Kidney epithelial cell (primary cell): Measurements from ENCODE around the gene PLSCR1. TPM values are rescaled to one million over a fixed set of nuclear protein-coding genes. Genes with fewer than 3 reads are reported as not detected.

Experiments used
- DNase-seq: peaks from one replicate; pipeline ENCODE4 v3.0.0-alpha.2; 2010; ENCODE audit warnings: low read depth
- H3K27me3 ChIP-seq: 2 replicates; pipeline ENCODE4 v1.6.0; 2011; ENCODE audit warnings: low read length; ENCODE audit not compliant: control insufficient read depth, insufficient read depth
- H3K36me3 ChIP-seq: 2 replicates; pipeline ENCODE4 v1.5.1; 2011; ENCODE audit warnings: low read length; ENCODE audit not compliant: control insufficient read depth, insufficient read depth
- H3K4me3 ChIP-seq: 2 replicates; pipeline ENCODE4 v1.5.1; 2011; ENCODE audit warnings: low read depth, mild to moderate bottlenecking, control low read depth, low read length
- CTCF ChIP-seq: IDR thresholded peaks from 2 replicates; pipeline ENCODE4 v1.5.1; 2011; ENCODE audit warnings: mild to moderate bottlenecking, moderate library complexity, low read length, control low read depth, inconsistent platforms; ENCODE audit not compliant: insufficient read depth, poor library complexity, severe bottlenecking
- total RNA-seq: library from RNA; depleted of rRNA; stranded (reverse); fragments of >200 nt; gene quantifications from 2 replicates; pipeline ENCODE4 v1.2.3, GENCODE V29; 2015

Gene PLSCR1
- total RNA-seq, 1 donor from 2014 or later: 235 TPM

- H3K27me3 ChIP-seq: no peaks in the 10 kb centered on the region
- H3K36me3 ChIP-seq: no peaks in the 10 kb centered on the region
- DNase-seq: no peak
- H3K4me3 ChIP-seq: no peak overlapping the region
- no peak for TF ChIP-seq CTCF
Observed at GRCh38 chr3:146581951-146582467, 37.6 kb upstream of the PLSCR1 start.

GRCh38 chr3:146581080-146581601, 36.7 kb upstream of the PLSCR1 start:
- TF ChIP-seq CTCF: no peak
- no peak for DNase-seq
- Histone ChIP-seq H3K4me3 (no peak overlapping the region), H3K36me3 (no peaks in the 10 kb centered on the region), H3K27me3 (no peaks in the 10 kb centered on the region)

- no peak for DNase-seq
- H3K27me3 ChIP-seq: no peaks in the 10 kb centered on the region
- no peaks in the 10 kb centered on the region for H3K36me3 ChIP-seq
- peak; percentile 28 for TF ChIP-seq CTCF
- no peak overlapping the region for H3K4me3 ChIP-seq
Observed at GRCh38 chr3:146577662-146578061, 33.3 kb upstream of the PLSCR1 start.

- no peak for TF ChIP-seq CTCF
- Histone ChIP-seq H3K36me3 (no peaks in the 10 kb centered on the region), H3K4me3 (no peak overlapping the region), H3K27me3 (no peaks in the 10 kb centered on the region)
- no peak for DNase-seq
Observed at GRCh38 chr3:146575636-146576035, 31.2 kb upstream of the PLSCR1 start.

- TF ChIP-seq CTCF: no peak
- H3K27me3 ChIP-seq: no peaks in the 10 kb centered on the region
- DNase-seq: no peak
- H3K4me3 ChIP-seq: no peak overlapping the region
- no peaks in the 10 kb centered on the region for H3K36me3 ChIP-seq
Observed at GRCh38 chr3:146574173-146574572, 29.8 kb upstream of the PLSCR1 start.

GRCh38 chr3:146569314-146569713, 24.9 kb upstream of the PLSCR1 start:
- no peak for DNase-seq
- TF ChIP-seq CTCF: no peak
- H3K36me3 ChIP-seq: no peaks in the 10 kb centered on the region
- no peak overlapping the region for H3K4me3 ChIP-seq
- no peaks in the 10 kb centered on the region for H3K27me3 ChIP-seq
